Left ventricle myocardium inferior (tissue), 1 donor: ENCODE measurements around the gene BLOC1S5. TPM values are rescaled to one million over a fixed set of nuclear protein-coding genes. Genes with fewer than 3 reads are reported as not detected.

Experiments used
- DNase-seq: peaks from one replicate; pipeline ENCODE4 v3.0.0-alpha.2; 2020
- H3K27ac ChIP-seq: fragments of 200-600 bp; replicated peaks from 2 replicates; pipeline ENCODE4 v1.8.0; 2021
- H3K27me3 ChIP-seq: fragments of 200-600 bp; 2 replicates; pipeline ENCODE4 v1.8.0; 2021; ENCODE audit warnings: low read depth
- H3K36me3 ChIP-seq: fragments of 200-600 bp; 2 replicates; pipeline ENCODE4 v1.8.0; 2021
- H3K4me1 ChIP-seq: fragments of 200-600 bp; 2 replicates; pipeline ENCODE4 v1.8.0; 2021
- H3K4me3 ChIP-seq: fragments of 200-600 bp; 2 replicates; pipeline ENCODE4 v1.8.0; 2021; ENCODE audit warnings: mild to moderate bottlenecking, moderate library complexity
- H3K9me3 ChIP-seq: fragments of 200-600 bp; replicated peaks from 2 replicates; pipeline ENCODE4 v1.8.0; 2021
- CTCF ChIP-seq: fragments of 200-600 bp; IDR thresholded peaks from 2 replicates; pipeline ENCODE4 v1.8.0; 2021; ENCODE audit warnings: antibody characterized with exemption, mild to moderate bottlenecking, borderline replicate concordance
- intact Hi-C: fragments of 100-400 bp; cut with micrococcal nuclease; formaldehyde crosslinking; loops from one replicate; pipeline ENCODE4 v1.11.0; 2022
- total RNA-seq: library from RNA; stranded (reverse); fragmentation: NEBNext Ultra II Directional; extraction: Animal tissue kit (Norgen Biotek cat#: 25700); gene quantifications from one replicate; pipeline ENCODE4 v1.2.1, GENCODE V29; 2021
- donor health status: DM: no; HTN: yes; CAD: no; lungs with severe emphysema.

The BLOC1S5 gene
- total RNA-seq, 1 donor from 2014 or later, result 8.5 TPM

GRCh38 chr6:8023638-8024037 is 40.6 kb downstream of the BLOC1S5 start:
- no peak overlapping the region for H3K4me3 ChIP-seq
- H3K36me3 ChIP-seq, result no peaks in the 10 kb centered on the region
- no peaks in the 10 kb centered on the region for H3K27me3 ChIP-seq
- no peak for TF ChIP-seq CTCF
- H3K27ac ChIP-seq, result no peak overlapping the region
- H3K4me1 ChIP-seq, result peaks cover 15% of the 10 kb centered on the region
- no peak for DNase-seq
- H3K9me3 ChIP-seq, result no peaks in the 10 kb centered on the region
- intact Hi-C loops, result no loop called here

- H3K27ac ChIP-seq, result no peak overlapping the region
- H3K4me1 ChIP-seq, result no peaks in the 10 kb centered on the region
- DNase-seq, result no peak
- peaks cover 3% of the 10 kb centered on the region for H3K36me3 ChIP-seq
- no peaks in the 10 kb centered on the region for H3K27me3 ChIP-seq
- H3K9me3 ChIP-seq, result no peaks in the 10 kb centered on the region
- intact Hi-C loops, result no loop called here
- H3K4me3 ChIP-seq, result no peak overlapping the region
- no peak for TF ChIP-seq CTCF
These were observed 44.1 kb downstream of the BLOC1S5 start for GRCh38 chr6:8020083-8020482.

GRCh38 chr6:8017705-8018104 is 46.5 kb downstream of the BLOC1S5 start:
- H3K27me3 ChIP-seq, result no peaks in the 10 kb centered on the region
- no peak overlapping the region for H3K27ac ChIP-seq
- no peak for TF ChIP-seq CTCF
- H3K4me3 ChIP-seq, result no peak overlapping the region
- H3K9me3 ChIP-seq, result no peaks in the 10 kb centered on the region
- DNase-seq, result no peak
- no peaks in the 10 kb centered on the region for H3K4me1 ChIP-seq
- intact Hi-C loops, result no loop called here
- H3K36me3 ChIP-seq, result peaks cover 13% of the 10 kb centered on the region

GRCh38 chr6:8017276-8017701 is 46.9 kb downstream of the BLOC1S5 start:
- DNase-seq, result no peak
- H3K4me3 ChIP-seq, result no peak overlapping the region
- H3K36me3 ChIP-seq, result peaks cover 13% of the 10 kb centered on the region
- no peak for TF ChIP-seq CTCF
- H3K27ac ChIP-seq, result no peak overlapping the region
- H3K9me3 ChIP-seq, result no peaks in the 10 kb centered on the region
- intact Hi-C loops, result no loop called here
- H3K27me3 ChIP-seq, result no peaks in the 10 kb centered on the region
- no peaks in the 10 kb centered on the region for H3K4me1 ChIP-seq

- no peak overlapping the region for H3K4me3 ChIP-seq
- no peak for TF ChIP-seq CTCF
These were observed 49.2 kb downstream of the BLOC1S5 start for GRCh38 chr6:8014947-8015346.

GRCh38 chr6:8013763-8014162 is 50.4 kb downstream of the BLOC1S5 start:
- Histone ChIP-seq H3K4me3 (no peak overlapping the region), H3K27ac (no peak overlapping the region), H3K36me3 (peaks cover 13% of the 10 kb centered on the region), H3K27me3 (no peaks in the 10 kb centered on the region), H3K4me1 (no peaks in the 10 kb centered on the region), H3K9me3 (no peaks in the 10 kb centered on the region)
- no peak for TF ChIP-seq CTCF
- no peak for DNase-seq
- intact Hi-C loops, result no loop called here

More at GRCh38 chr6:8014947-8015346, 49.2 kb downstream of the BLOC1S5 start:
- intact Hi-C loops, result no loop called here
- no peak for DNase-seq
- no peaks in the 10 kb centered on the region for H3K4me1 ChIP-seq
- no peak overlapping the region for H3K27ac ChIP-seq
- H3K36me3 ChIP-seq, result peaks cover 13% of the 10 kb centered on the region
- H3K27me3 ChIP-seq, result no peaks in the 10 kb centered on the region
- H3K9me3 ChIP-seq, result no peaks in the 10 kb centered on the region
